Measurements from ENCODE around the gene CYP4F2. TPM values are rescaled to one million over a fixed set of nuclear protein-coding genes. Genes with fewer than 3 reads are reported as not detected.

The CYP4F2 gene
- polyA plus RNA-seq, 1 of the 3 experiments (the other 2 are of a cell fraction) = not detected

DNA sequence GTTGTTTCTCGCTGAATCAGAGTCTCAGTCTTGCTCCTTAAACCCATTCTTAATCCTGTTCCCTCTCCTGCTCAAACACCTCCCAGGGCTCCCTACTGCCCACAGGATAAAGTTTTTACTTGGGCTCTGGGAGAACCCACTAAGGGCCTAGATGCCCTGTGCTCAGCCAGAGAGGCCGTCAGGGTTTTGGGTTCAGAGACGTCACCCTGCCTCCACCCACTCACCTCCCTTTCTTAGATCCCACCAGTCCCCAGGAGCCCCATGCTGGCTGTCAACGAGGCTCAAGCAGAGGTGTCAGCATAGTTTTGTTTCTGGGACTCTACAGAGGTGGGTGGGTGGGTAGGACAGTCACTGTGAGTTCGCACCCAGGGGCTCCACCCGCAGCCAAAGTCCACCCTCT, 15.5 kb upstream of the CYP4F2 start:
- H3K27ac ChIP-seq (ENCODE audit: low read depth in 2 of 2, low read length in 1 of 2) = no peak overlapping the region
- no peaks in the 10 kb centered on the region for H3K9me2 ChIP-seq
- no peaks in the 10 kb centered on the region for H3K4me1 ChIP-seq (ENCODE audit: control insufficient read depth in 1 of 2, insufficient read depth in 2 of 2, low read depth in 1 of 2, low read length in 1 of 2)
- no peak overlapping the region for H3K9ac ChIP-seq
- no peaks in the 10 kb centered on the region; the same call in 1 of the 2 replicates for H3K9me3 ChIP-seq
- no peak overlapping the region for H3K4me2 ChIP-seq
- no peak overlapping the region for H3K4me3 ChIP-seq (ENCODE audit: low read depth in 2 of 2, low read length in 1 of 2)
- H3F3A ChIP-seq (replicated peaks; ENCODE audit: insufficient read depth) = no peaks in the 10 kb centered on the region
- no peaks in the 10 kb centered on the region for H3K36me3 ChIP-seq (replicated peaks in 1 of 2; ENCODE audit: control insufficient read depth in 1 of 2, insufficient read depth in 2 of 2, low read length in 1 of 2)
- TF ChIP-seq TEAD4 (IDR thresholded peaks at IDR 0.05; ENCODE audit: borderline replicate concordance, insufficient read depth) = no peak
- no peak for TF ChIP-seq FOSL2 (IDR thresholded peaks at IDR 0.05; ENCODE audit: borderline replicate concordance, low read depth)
- no peak for TF ChIP-seq POLR2AphosphoS5 (IDR thresholded peaks at IDR 0.05; ENCODE audit: low read depth, low read length)
- TF ChIP-seq, protein P1, sequence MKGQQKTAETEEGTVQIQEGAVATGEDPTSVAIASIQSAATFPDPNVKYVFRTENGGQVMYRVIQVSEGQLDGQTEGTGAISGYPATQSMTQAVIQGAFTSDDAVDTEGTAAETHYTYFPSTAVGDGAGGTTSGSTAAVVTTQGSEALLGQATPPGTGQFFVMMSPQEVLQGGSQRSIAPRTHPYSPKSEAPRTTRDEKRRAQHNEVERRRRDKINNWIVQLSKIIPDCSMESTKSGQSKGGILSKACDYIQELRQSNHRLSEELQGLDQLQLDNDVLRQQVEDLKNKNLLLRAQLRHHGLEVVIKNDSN (IDR thresholded peaks at IDR 0.05; ENCODE audit: borderline replicate concordance, low read depth) = no peak
- no peak for TF ChIP-seq GATA2 (CRISPR knock-in tag; IDR thresholded peaks at IDR 0.05)
- no peak for TF ChIP-seq GABPA (IDR thresholded peaks at IDR 0.05; ENCODE audit: low read depth)
- no peak for TF ChIP-seq TAF1 (IDR thresholded peaks at IDR 0.05; ENCODE audit: borderline replicate concordance, low read depth, low read length)
- TF ChIP-seq FOXM1 (IDR thresholded peaks at IDR 0.05; ENCODE audit: low read depth) = no peak
- no peak for TF ChIP-seq EP300 (IDR thresholded peaks at IDR 0.05; ENCODE audit: borderline replicate concordance in 1 of 2, low read depth in 1 of 2, low read length in 1 of 2)
- H2AFZ ChIP-seq (ENCODE audit: low read depth) = no peak overlapping the region
- 13% methylated on average over 6 of the region's 6 CpGs for WGBS (ENCODE audit: low lambda C conversion rate)
- H3K79me2 ChIP-seq (ENCODE audit: insufficient read depth) = no peaks in the 10 kb centered on the region
- peaks cover 13% of the 10 kb centered on the region for H3K27me3 ChIP-seq (ENCODE audit: insufficient read depth)
- no peak for DNase-seq
- no peaks in the 10 kb centered on the region for H4K20me1 ChIP-seq (ENCODE audit: insufficient read depth)
- ChIA-PET CTCF (no interaction called here), POLR2A (no interaction called here)

DNA sequence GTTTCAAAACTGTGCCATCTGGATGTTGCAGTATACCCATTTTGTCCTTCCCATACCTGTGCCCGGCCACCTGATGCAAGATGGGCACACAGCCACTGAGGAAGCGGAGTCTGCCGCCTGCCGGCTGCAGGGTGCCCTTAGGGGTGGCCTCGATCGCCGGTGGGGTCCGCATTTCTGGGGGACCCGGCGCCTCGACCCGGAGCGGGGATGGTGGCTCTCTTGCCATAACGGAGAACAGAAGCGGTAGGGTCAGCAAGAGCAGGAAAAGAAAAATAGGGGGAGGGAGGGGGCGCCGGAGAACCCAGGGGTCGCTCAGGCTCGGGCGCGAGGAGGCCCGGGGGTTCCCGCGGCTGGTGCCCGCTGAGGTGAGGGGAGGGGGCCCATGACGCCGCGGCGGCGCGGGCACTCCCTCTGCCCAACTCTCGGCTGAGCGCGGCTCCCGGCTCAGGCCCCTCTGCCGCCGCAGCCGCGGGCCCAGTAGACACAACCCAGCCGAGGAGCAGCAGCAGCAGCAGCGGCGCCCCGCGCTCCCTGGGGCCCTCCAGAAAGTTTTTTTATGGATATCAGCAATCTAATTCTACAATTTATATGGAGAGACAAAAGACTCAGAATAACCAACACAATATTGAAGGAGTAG, 13.8 kb upstream of the CYP4F2 start:
- no peaks in the 10 kb centered on the region for H3K79me2 ChIP-seq (ENCODE audit: insufficient read depth)
- ChIA-PET CTCF (no interaction called here), POLR2A (no interaction called here)
- no peak overlapping the region for H2AFZ ChIP-seq (ENCODE audit: low read depth)
- no peaks in the 10 kb centered on the region for H3K36me3 ChIP-seq (replicated peaks in 1 of 2; ENCODE audit: control insufficient read depth in 1 of 2, insufficient read depth in 2 of 2, low read length in 1 of 2)
- no peak for TF ChIP-seq RFX5 (IDR thresholded peaks at IDR 0.05; ENCODE audit: low read length)
- TF ChIP-seq EP300 (IDR thresholded peaks at IDR 0.05; ENCODE audit: borderline replicate concordance in 1 of 2, low read depth in 1 of 2, low read length in 1 of 2) = no peak
- TF ChIP-seq FOXM1 (IDR thresholded peaks at IDR 0.05; ENCODE audit: low read depth) = no peak
- no peak for TF ChIP-seq TAF1 (IDR thresholded peaks at IDR 0.05; ENCODE audit: borderline replicate concordance, low read depth, low read length)
- TF ChIP-seq, protein P1 (IDR thresholded peaks at IDR 0.05; ENCODE audit: borderline replicate concordance, low read depth) = no peak
- TF ChIP-seq SIN3A (IDR thresholded peaks at IDR 0.05; ENCODE audit: borderline replicate concordance, low read depth, low read length) = no peak
- no peak for TF ChIP-seq MEF2A (IDR thresholded peaks at IDR 0.05; ENCODE audit: borderline replicate concordance, low read depth)
- H3K4me1 ChIP-seq (ENCODE audit: control insufficient read depth in 1 of 2, insufficient read depth in 2 of 2, low read depth in 1 of 2, low read length in 1 of 2) = no peaks in the 10 kb centered on the region
- 29% methylated on average over 15 of the region's 44 CpGs for WGBS (ENCODE audit: low lambda C conversion rate)
- no peaks in the 10 kb centered on the region for H4K20me1 ChIP-seq (ENCODE audit: insufficient read depth)
- H3K27ac ChIP-seq (ENCODE audit: low read depth in 2 of 2, low read length in 1 of 2) = no peak overlapping the region
- no peaks in the 10 kb centered on the region for H3K9me2 ChIP-seq
- no peak overlapping the region for H3K9ac ChIP-seq
- DNase-seq = no peak
- H3K4me3 ChIP-seq (ENCODE audit: low read depth in 2 of 2, low read length in 1 of 2) = no peak overlapping the region
- no peaks in the 10 kb centered on the region for H3F3A ChIP-seq (replicated peaks; ENCODE audit: insufficient read depth)
- H3K4me2 ChIP-seq = no peak overlapping the region
- H3K9me3 ChIP-seq = no peaks in the 10 kb centered on the region; the same call in 1 of the 2 replicates
- peaks cover 13% of the 10 kb centered on the region for H3K27me3 ChIP-seq (ENCODE audit: insufficient read depth)

Data from SK-N-SH (cell line).